NCI-H345 treated with DMSO at 0.1 percent for 48 hours (cell line): ENCODE results near the gene REL.
"Not testable (repeated sequence)": the region's sequence is repeated elsewhere in the genome, so short reads cannot be mapped to it uniquely, and the experiment has no call there.

ENCODE experiments used
- DNase-seq: peaks from one replicate; lab custom pipeline; 2025; ENCODE audit not compliant: unreplicated experiment; lab: John Stamatoyannopoulos, UW

The REL gene

DNA sequence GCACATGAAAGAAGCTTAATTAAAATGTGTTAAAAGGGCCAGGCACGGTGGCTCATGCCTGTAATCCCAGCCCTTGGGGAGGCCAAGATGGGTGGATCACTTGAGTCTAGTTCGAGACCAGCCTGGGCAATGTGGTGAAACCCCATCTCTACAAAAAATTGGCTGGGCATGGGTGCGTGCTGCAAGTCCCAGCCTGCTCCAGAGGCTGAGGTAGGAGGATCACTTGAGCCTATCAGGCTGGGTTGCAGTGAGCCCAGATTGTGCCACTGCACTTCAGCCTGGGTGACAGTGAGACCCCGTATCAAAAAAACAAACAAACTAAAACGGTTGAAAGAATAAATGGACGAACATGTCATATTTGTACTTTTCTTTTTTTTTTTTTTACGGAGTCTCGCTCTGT lies 26.0 kb downstream of the REL start:
- DNase-seq: no peak

DNA sequence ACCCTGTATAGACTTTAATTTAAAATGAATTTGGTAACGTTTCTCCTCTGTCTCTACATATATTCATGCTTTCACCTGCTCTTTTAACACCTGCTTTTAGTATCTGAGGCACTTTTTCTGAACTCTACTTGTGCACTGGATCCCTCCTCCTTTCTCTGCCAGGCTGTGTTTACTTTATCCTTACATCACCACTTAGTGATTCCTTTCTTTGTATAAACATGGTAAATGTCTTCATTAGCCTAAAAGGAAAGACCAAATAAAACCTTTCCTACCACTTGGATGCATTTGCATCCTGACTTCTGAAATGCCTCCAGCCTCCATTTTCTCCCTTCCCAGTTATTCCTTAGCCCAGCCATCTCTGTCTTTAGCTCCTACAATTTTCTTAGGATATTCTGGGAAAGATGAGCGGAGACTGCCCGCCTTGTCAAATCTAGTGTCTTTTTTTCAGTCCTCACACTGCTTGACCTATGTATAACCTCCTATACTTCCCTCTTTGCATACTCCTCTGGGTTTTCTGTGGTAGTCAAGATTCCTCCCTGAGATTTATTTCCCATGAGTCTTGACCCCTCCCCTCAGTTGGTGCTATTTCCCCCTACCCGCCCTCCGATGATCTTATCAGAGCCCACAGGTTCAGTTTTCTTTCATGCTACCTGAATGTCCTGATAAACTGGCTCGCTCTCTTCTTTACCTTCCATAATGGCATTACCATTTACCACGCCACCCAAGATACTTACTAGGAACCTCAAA lies 44.8 kb downstream of the REL start:
- DNase-seq: no peak

DNA sequence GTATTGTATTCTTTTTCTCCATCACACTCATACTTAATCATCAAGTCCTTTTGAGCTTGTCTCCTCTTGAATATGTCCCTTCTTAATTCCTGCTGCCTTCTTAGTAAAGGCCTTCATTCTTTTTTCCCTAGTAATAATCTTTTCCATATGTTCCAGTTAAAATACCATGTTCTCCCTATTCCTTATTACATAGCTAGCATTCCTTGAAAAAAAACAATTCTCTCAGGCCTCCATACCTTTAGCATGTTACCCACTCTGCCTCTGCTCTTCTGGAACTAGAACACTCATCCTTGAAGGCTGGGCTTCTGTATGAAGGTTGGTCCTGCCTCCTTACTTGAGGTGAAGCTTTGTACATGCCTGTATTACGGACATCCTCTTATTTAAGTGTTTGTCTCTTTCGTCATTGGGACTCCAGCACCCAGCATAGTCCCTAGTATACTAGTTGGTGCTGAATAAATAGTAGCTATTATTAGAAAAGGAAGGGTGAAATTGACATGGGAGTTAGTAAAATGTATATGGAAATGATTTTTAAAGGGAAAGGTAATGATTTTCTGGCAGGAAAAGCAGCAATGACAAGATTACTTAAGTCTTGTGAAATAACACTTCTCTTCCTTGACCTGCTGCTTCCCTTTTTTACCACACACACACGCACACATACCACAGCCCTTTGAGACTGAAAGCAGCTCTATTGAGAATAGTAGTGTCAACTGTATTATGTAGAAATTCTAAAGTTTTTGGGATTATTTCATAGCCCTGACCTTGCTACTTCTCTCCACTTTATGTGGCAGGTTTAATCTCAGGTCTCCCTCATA lies 45.6 kb downstream of the REL start:
- DNase-seq: no peak

DNA sequence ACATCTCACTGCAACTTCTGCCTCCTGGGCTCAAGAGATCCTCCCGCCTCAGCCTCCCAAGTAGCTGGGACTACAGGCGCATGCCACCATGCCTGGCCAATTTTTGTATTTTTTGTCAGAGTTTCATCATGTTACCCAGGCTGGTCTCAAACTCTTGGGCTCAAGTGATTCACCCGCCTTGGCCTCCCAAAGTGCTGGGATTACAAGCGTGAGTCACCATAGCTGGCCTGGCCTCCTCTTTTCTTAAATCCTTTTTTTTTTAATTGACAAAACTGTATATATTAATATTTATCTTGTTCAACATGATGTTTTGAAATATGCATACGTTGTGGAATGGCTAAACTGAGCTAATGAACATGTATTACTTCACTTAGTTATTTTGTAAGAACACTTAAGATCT lies 50.7 kb downstream of the REL start:
- not testable (repeated sequence) for DNase-seq

DNA sequence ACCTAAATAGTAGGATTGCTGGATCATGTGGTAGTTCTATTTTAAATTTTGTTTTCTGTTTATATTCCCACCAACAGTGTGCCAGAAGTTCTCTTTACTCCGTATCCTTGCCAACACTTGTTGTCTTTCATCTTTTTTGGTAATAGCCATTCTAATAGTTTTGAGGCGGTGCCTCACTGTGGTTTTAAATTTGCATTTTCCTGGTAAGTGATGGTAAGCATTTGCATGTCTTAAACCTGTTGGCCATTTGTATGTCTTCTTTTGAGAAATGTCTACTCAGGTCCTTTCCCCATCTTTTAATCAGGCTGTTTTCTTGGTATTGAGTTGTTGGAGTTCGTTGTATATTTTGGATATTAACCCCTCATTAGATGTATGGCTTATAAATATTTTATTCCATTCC lies 51.6 kb downstream of the REL start:
- no peak for DNase-seq

DNA sequence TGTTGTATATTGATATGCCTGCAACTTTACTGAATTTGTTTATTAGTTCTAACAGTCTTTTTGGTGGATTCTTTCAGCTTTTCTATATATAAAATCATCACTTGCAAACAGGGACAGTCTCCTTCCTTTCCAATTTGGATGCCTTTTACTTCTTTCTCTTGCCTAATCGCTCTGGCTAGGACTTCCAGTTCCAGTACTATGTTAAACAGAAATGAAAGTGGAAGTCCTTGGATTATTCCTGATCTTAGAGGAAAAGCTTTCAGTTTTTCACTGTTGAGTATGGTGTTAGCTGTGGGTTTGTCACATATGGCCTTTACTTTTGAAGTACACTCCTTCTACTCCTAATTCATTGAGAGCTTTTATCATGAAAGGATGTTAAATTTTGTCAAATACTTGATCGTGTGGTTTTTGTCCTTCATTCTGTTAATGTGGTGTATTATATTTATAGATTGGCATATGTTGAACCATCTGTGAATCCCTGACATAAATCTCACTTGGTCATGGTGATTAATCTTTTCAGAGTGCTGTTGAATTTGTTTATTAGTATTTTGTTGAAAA lies 52.9 kb downstream of the REL start:
- DNase-seq: no peak

DNA sequence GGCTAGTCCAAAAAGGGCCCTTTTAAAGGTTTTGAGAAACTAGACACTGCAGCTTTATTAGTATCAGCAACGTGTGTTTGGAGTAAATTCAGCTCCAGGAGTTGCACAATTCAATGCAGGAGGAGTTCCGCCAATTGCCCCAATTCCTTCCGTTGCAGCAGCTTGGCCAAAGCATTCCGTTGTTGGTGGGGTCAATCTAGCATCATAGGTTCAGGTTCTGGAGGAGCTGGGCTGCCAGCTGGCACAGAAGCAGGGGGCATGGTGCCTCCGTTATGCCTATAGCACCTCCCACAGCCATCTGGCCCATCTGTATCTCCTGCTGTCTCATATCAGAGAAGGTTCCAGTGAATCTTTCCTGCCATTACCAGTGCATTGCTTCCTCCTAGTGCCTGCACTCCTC lies 55.4 kb downstream of the REL start:
- DNase-seq: no peak

DNA sequence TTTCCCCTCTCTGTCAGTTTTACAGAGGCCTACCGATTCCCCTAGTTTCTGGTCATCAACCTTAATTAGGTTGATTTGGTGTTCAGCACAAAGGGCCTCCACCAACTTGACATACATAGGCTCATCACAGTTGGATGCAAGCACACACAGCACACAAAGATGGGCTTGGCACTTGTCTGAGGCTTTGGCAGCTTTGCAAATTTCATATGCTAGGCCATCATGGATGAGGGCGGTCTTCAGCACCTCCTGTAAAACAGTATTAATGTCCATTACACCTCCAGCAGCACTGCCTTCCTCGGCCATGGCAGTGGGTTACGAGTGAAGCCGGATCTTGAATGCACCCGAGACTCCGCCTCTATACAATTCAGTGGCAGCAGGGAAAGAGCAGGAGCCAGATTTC lies 56.9 kb downstream of the REL start:
- DNase-seq: no peak

DNA sequence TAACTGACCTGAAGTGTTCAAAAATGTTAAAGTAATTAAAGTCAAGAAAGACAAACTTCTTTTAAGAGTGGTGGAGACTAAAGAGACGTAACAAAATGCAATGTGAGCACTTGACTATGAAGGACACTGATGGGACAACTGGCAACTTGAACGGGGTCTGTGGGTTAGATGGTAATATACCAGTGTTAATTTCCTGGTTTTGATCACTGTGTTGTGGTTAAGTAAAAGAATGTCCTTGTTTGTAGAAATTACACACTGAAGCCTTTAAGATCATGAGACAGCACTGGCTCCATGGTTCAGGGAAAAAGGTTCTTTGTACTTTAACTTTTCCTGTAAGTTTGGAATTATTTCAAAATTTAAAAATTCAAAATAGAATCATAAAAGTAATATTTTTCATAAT lies 58.2 kb downstream of the REL start:
- no peak for DNase-seq

DNA sequence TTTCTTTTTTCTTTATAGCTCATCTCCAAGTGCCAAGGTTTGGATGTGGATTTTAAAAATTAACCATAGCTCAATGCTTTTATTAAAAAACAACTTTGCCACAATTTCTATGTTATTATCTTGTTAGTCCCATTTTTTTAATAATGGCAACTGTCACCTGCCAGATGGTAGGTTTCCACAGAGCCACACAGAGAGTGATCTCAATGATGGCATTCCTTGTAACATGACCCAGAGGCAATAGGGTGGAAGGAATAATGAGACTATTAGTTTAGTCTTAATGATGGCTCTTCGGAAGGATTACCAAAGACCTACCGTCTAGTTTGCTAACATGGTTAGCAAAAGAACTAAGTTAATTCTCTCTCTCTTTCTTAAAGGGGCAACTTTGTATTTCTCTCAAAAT lies 64.0 kb downstream of the REL start:
- DNase-seq: no peak

DNA sequence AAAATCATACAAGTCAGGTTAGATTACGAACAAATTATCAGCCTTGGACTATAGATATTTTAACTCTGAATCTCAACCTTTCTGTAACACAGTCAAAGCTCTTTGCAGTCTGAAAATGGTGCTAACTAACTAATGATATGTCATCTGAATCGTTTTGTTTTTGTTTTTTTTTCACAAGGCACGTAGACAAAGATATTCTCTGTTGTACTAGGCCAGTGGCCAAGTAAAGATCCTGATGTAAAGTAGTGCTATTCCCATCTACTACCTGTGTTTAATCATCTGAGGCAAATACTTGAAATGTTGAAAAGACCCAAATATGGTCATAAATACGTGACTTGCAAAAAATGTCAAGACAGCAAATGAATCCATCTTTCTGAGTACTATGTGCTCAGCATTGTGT lies 65.7 kb downstream of the REL start:
- no peak for DNase-seq

DNA sequence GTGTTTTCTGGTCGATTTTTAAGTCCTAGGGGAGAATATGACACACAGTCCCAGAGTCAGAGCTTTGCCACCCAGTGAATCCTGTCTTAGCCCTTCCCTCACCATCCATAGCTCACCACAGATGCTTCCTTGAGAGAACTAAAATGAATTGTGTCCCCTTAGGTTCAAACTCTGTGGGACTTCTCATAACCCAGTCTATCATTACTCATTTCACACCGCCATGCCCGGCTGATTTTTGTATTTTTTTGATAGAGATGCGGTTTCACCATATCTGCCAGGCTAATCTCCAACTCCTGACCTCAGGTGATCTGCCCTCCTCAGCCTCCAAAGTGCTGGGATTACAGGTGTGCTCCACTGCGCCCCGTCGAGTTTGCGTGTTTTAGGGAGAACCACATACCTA lies 66.8 kb downstream of the REL start:
- DNase-seq: no peak

DNA sequence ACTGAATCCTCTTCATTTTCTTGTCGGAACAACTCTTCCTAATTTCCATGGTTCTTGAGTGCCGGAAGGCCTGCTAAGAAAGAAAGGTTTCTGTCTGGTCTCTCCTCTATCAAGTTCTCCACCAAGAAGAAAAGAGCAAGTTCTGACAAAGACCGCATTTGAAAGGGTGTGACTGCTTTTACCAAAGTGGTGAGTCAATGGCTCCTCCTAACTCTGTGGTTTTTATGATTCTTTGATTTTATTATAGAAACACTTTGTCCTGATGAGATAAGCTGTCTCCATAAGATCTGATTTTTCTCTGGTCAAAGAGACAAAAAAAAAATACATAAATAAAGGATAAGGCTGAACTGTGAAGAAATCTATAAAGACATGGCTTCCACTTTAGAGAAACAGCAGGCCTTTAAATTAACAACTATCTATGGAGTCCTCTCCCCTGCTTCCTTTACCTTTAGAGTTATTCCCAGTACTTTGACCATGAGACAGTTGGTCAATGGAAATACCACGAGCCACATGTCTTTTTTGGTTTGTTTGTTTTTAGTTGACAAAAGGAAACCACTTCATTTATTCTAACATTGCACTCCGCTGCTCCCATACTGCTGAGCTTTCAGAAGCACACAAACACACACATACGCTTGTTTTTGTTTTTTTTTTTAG lies 67.7 kb downstream of the REL start:
- no peak for DNase-seq

DNA sequence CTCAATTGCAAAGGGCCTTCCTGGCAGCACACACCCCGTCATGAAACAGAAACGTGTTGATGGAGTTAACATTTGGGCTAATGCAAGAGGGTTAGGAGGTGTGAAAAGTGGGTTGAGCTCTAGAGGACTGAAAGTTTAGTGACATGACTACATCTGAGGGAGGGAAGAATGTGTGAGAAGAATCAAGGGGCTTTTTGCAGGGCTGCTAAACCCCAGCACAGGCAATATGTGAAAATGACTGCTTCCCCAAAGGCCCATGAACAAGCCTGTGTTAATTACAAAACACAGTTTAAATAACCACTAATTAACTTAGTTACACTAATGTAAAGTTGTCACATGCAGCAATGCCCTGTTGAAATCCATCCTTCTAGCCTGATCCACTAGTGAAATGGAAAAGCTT lies 72.8 kb downstream of the REL start:
- DNase-seq: no peak

DNA sequence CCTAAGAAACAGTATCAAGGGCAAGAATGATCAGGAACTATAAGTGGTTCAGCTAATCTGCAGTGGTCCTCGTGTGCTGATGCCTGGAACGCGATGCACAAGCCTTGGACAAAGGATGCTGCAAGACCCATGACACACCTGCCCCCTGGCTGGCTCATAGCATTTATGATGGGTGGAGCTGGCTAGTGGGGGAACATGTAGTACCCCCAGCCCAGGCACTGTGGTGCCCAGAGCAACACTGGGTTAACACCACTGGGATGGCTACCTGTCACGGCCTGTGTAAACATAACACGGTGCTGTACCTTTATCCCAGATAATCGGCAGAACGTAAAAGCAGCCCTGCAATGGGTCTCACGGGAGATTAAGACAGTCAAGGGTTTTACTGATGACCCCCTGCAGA lies 75.8 kb downstream of the REL start:
- DNase-seq: no peak

DNA sequence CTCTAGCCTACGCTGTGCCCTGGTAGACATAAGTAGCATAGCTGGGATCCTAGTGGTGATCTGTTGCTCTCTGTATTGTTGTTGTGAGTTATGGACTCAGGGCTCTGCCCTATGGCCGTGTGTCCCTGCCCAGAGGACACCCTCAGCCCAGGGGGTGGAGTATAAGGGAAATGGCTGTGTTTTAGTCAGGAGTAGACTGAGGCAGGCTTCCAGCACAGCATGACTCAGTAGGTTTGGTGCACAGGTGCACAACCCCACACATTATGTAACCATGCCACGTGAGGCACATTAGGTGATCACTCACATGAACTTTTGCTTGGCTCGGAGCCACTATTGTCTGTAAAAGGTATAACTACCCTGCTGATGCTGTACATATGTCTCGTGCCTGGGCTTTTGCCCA lies 76.3 kb downstream of the REL start:
- DNase-seq: no peak

DNA sequence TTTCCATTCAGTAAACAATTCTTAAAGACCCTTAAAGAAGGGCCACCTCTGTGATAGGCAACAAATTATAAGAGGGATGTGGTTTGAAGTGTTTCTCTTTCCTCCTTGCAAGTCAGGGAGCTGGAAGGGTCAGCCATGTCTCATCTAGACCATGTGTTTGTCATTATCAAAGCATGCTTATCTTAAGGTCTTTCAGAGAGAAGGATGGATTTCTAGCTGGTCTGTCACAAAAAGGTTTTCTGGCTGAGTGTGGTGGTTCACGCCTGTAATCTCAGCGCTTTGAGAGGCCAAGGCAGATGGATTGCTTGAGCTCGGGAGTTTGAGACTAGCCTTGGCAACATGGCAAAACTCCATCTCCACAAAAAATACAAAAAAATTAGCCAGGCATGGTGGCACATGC lies 77.0 kb downstream of the REL start:
- DNase-seq: no peak

DNA sequence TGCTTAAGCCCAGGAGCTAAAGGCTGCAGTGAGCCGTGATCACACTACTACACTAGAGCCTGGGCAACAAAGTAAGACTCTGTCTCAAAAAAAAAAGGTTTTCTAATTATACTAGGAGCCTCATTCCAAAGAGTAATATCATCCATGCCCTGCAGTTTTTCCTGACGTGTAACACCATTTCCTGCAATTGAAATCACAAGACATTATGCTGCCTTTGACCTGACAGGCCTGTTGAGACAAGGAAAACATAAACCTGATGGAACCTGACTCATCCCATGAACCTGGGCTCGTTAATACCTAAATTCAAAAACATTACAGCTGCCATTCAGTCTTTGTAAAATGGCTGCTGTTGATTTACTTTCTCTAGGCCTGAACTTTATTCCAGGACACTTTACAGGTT lies 77.4 kb downstream of the REL start:
- no peak for DNase-seq

DNA sequence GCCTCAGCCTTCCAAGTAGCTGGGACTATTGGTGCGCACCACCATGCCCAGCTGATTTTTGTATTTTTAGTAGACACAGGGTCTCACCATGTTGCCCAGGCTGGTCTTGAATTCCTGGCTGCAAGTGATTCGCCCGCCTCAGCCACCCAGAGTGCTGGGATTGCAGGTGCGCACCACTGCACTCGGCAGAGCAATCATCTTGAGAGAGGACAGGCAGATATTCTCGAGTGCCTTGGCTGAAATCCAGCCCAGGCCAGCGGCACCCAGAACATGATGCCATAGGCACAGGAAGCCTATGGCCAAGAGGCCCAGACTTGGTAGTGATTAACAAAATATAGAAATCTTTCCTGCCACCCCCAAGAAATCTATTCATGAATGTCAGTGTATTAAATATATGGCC lies 78.1 kb downstream of the REL start:
- DNase-seq: no peak

DNA sequence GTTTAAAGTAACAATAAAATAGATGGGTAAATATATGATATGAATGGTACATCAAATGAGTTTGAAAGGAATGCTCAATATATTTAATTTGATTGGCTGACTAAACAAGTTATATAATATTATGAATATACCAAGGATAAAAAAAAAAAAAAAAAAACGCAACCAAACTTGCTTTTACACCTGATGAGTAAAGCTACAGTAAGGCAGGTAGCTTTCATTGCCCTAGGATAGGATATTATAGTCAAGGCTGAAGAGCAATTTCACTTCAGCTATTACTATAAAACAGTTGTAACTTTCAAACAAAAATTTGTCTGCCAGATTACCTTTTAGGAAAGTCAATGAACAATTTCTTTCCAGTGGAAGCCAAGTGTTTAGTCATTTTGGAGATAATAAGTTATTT lies 79.3 kb downstream of the REL start:
- no peak for DNase-seq

DNA sequence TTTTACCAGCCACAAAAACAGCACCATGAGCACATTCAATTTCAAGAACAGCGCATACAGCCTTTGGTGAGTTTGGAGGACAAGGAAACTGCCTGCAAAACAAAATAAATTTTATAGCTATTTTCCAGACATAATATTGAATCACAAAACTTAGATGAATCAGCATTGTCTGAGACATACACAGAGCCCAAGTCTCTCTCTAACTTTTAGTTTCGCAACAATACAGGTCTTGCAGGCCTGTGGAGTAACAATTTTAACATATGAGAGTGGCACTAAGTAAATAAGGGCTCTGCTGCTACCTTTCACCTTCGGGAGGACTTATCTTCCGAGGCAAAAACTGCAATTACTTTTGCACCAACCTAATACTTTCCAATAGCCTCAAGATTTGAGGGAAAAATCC lies 80.1 kb downstream of the REL start:
- no peak for DNase-seq

DNA sequence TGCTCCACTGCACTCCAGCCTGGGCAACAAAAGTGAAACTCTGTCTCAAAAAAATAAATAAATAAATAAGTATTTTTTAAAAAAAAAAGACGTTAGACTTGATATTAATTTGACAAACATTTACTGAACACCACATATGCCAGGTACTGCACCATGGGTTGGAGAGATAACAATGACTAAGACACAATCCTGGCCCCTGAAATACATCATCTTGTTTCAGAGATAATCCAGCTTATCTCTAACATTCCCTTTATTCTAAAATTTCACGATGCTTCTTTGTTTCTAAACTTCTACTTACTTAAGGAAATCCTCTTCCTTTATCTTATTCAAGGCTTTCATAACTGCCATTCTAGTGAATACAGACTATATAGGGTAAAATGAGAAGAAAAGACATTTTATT lies 81.2 kb downstream of the REL start:
- no peak for DNase-seq
